ENCODE data around the gene PHACTR3. TPM values are rescaled to one million over a fixed set of nuclear protein-coding genes. Genes with fewer than 3 reads are reported as not detected.

The PHACTR3 gene
- total RNA-seq, 2 donors from 2014 or later: not detected

GRCh38 chr20:59571151-59571550 lies 33.2 kb upstream of the PHACTR3 start:
- Mint-ChIP-seq H3K27ac (no peak overlapping the region), H3K9me3 (no peaks in the 10 kb centered on the region), H3K36me3 (no peaks in the 10 kb centered on the region)
- DNase-seq (ENCODE audit: low spot score in 2 of 2): no peak
- ATAC-seq: peak in 1 of 2 donors; percentile 3

- ATAC-seq: peak; percentile 78 to 79
- H3K9me3 Mint-ChIP-seq: no peaks in the 10 kb centered on the region
- peak overlapping the region; percentile 58 to 81 for H3K27ac Mint-ChIP-seq
- H3K36me3 Mint-ChIP-seq: no peaks in the 10 kb centered on the region
- peak in 1 of 2 donors; percentile 69 for DNase-seq (ENCODE audit: low spot score in 2 of 2)
These were observed 32.6 kb upstream of the PHACTR3 start for GRCh38 chr20:59571551-59572314.

GRCh38 chr20:59572515-59572914 lies 31.8 kb upstream of the PHACTR3 start:
- ATAC-seq: no peak
- Mint-ChIP-seq H3K9me3 (no peaks in the 10 kb centered on the region), H3K27ac (no peak overlapping the region), H3K36me3 (no peaks in the 10 kb centered on the region)
- DNase-seq (ENCODE audit: low spot score in 2 of 2): no peak

GRCh38 chr20:59573837-59574236 lies 30.5 kb upstream of the PHACTR3 start:
- DNase-seq (ENCODE audit: low spot score in 2 of 2) (no peak), ATAC-seq (no peak)
- no peaks in the 10 kb centered on the region for H3K36me3 Mint-ChIP-seq
- H3K9me3 Mint-ChIP-seq: no peaks in the 10 kb centered on the region
- H3K27ac Mint-ChIP-seq: no peak overlapping the region

GRCh38 chr20:59574308-59574707 lies 30.0 kb upstream of the PHACTR3 start:
- no peaks in the 10 kb centered on the region for H3K9me3 Mint-ChIP-seq
- no peak overlapping the region for H3K27ac Mint-ChIP-seq
- no peak for ATAC-seq
- no peak for DNase-seq (ENCODE audit: low spot score in 2 of 2)
- no peaks in the 10 kb centered on the region for H3K36me3 Mint-ChIP-seq

GRCh38 chr20:59575216-59575615 lies 29.1 kb upstream of the PHACTR3 start:
- no peak for ATAC-seq
- no peak for DNase-seq (ENCODE audit: low spot score in 2 of 2)
- H3K9me3 Mint-ChIP-seq: no peaks in the 10 kb centered on the region
- no peaks in the 10 kb centered on the region for H3K36me3 Mint-ChIP-seq
- no peak overlapping the region for H3K27ac Mint-ChIP-seq

- ATAC-seq (no peak), DNase-seq (ENCODE audit: low spot score in 2 of 2) (no peak)
- Mint-ChIP-seq H3K27ac (no peak overlapping the region), H3K36me3 (no peaks in the 10 kb centered on the region), H3K9me3 (no peaks in the 10 kb centered on the region)
These were observed 28.7 kb upstream of the PHACTR3 start for GRCh38 chr20:59575653-59576052.

- H3K9me3 Mint-ChIP-seq: no peaks in the 10 kb centered on the region
- no peaks in the 10 kb centered on the region for H3K36me3 Mint-ChIP-seq
- H3K27ac Mint-ChIP-seq: no peak overlapping the region
- ATAC-seq (no peak), DNase-seq (ENCODE audit: low spot score in 2 of 2) (no peak)
These were observed 28.0 kb upstream of the PHACTR3 start for GRCh38 chr20:59576216-59576953.

- DNase-seq (ENCODE audit: low spot score in 2 of 2) (no peak), ATAC-seq (no peak)
- Mint-ChIP-seq H3K9me3 (no peaks in the 10 kb centered on the region), H3K27ac (no peak overlapping the region), H3K36me3 (no peaks in the 10 kb centered on the region)
These were observed 27.1 kb upstream of the PHACTR3 start for GRCh38 chr20:59577037-59577808.

GRCh38 chr20:59577809-59578435 lies 26.4 kb upstream of the PHACTR3 start:
- ATAC-seq: no peak
- Mint-ChIP-seq H3K9me3 (no peaks in the 10 kb centered on the region), H3K27ac (no peak overlapping the region), H3K36me3 (no peaks in the 10 kb centered on the region)
- no peak for DNase-seq (ENCODE audit: low spot score in 2 of 2)

- no peaks in the 10 kb centered on the region for H3K9me3 Mint-ChIP-seq
- no peak for ATAC-seq
- no peaks in the 10 kb centered on the region for H3K36me3 Mint-ChIP-seq
- no peak overlapping the region for H3K27ac Mint-ChIP-seq
- DNase-seq (ENCODE audit: low spot score in 2 of 2): no peak
These were observed 25.6 kb upstream of the PHACTR3 start for GRCh38 chr20:59578436-59579403.

GRCh38 chr20:59579404-59580145 lies 24.8 kb upstream of the PHACTR3 start:
- ATAC-seq: no peak

GRCh38 chr20:59580146-59580946 lies 24.0 kb upstream of the PHACTR3 start:
- no peak for DNase-seq (ENCODE audit: low spot score in 2 of 2)
- Mint-ChIP-seq H3K27ac (no peak overlapping the region), H3K36me3 (no peaks in the 10 kb centered on the region), H3K9me3 (no peaks in the 10 kb centered on the region)
- ATAC-seq: no peak

More at GRCh38 chr20:59579404-59580145, 24.8 kb upstream of the PHACTR3 start:
- DNase-seq (ENCODE audit: low spot score in 2 of 2): no peak
- Mint-ChIP-seq H3K36me3 (no peaks in the 10 kb centered on the region), H3K9me3 (no peaks in the 10 kb centered on the region), H3K27ac (no peak overlapping the region)

- Mint-ChIP-seq H3K36me3 (no peaks in the 10 kb centered on the region), H3K27ac (no peak overlapping the region), H3K9me3 (no peaks in the 10 kb centered on the region)
- DNase-seq (ENCODE audit: low spot score in 2 of 2) (no peak), ATAC-seq (no peak)
These were observed 23.3 kb upstream of the PHACTR3 start for GRCh38 chr20:59580991-59581401.

All from activated naive CD4-positive, alpha-beta T cell treated with anti-CD3 and anti-CD28 coated beads, Interleukin-2, amount 50 U/mL, for 72 hours (primary cell).